H1 (cell line): ENCODE data around the gene PA2G4. TPM values are rescaled to one million over a fixed set of nuclear protein-coding genes. Genes with fewer than 3 reads are reported as not detected.
A peak's percentile ranks its signal among the peaks of the same experiment; 100 is the strongest.

Source experiments
- BACH1 ChIP-seq: IDR thresholded peaks from 2 replicates; pipeline ENCODE4 v1.6.1; 2012; ENCODE audit warnings: low read length, improper control_type of control experiment
- BCL11A ChIP-seq, 2 experiments: IDR thresholded peaks; one replicate each; pipeline ENCODE4 v1.6.1; 2011; ENCODE audit warnings: low read depth in 2 of 2, low read length in 2 of 2, mild to moderate bottlenecking in 2 of 2
- CHD1 ChIP-seq: IDR thresholded peaks from 2 replicates; pipeline ENCODE4 v1.6.1; 2012; ENCODE audit warnings: low read depth, low read length, improper control_type of control experiment
- CHD2 ChIP-seq: IDR thresholded peaks from 2 replicates; pipeline ENCODE4 v1.6.1; 2012; ENCODE audit warnings: low read length, improper control_type of control experiment
- CREB1 ChIP-seq: IDR thresholded peaks from 2 replicates; pipeline ENCODE4 v1.6.1; 2012; ENCODE audit warnings: inconsistent platforms
- CTBP2 ChIP-seq: IDR thresholded peaks from 2 replicates; pipeline ENCODE4 v1.7.0; 2011; ENCODE audit warnings: borderline replicate concordance, mild to moderate bottlenecking, moderate library complexity, mixed read lengths, low read length; ENCODE audit not compliant: insufficient read depth, insufficient read length
- EZH2 ChIP-seq: fragments of 200-600 bp; sonication (generic); IDR thresholded peaks from 2 replicates; pipeline ENCODE4 v1.7.1; 2012; ENCODE audit warnings: low read depth, mild to moderate bottlenecking, moderate library complexity, low read length, inconsistent platforms; ENCODE audit not compliant: severe bottlenecking
- HDAC2 ChIP-seq, 2 experiments: fragments of 300-600 bp in 1 of 2; sonication (generic) in 1 of 2; IDR thresholded peaks; 2 replicates each; pipeline ENCODE4 v1.6.1; 2011 to 2012; ENCODE audit warnings: low read depth in 2 of 2, low read length in 2 of 2, mild to moderate bottlenecking in 2 of 2, moderate library complexity in 2 of 2, borderline replicate concordance in 1 of 2, inconsistent platforms in 1 of 2
- HDAC6 ChIP-seq: IDR thresholded peaks from one replicate; pipeline ENCODE4 v1.7.1; 2012; ENCODE audit warnings: low read depth, mild to moderate bottlenecking, inconsistent platforms, low read length, moderate library complexity
- KDM4A ChIP-seq: IDR thresholded peaks from one replicate; pipeline ENCODE4 v1.7.1; 2012; ENCODE audit warnings: low read depth, mild to moderate bottlenecking, moderate library complexity, low read length, inconsistent platforms; ENCODE audit not compliant: severe bottlenecking
- NRF1 ChIP-seq: IDR thresholded peaks from 2 replicates; pipeline ENCODE4 v1.6.1; 2011; ENCODE audit warnings: mild to moderate bottlenecking, low read depth, low read length, improper control_type of control experiment
- SIN3A ChIP-seq, 2 experiments: IDR thresholded peaks in 1 of 2; conservative IDR thresholded peaks in 1 of 2; 2 replicates each; pipeline ENCODE4 v1.6.1; 2011 to 2012; ENCODE audit warnings: low read length in 2 of 2, improper control_type of control experiment in 1 of 2, low read depth in 1 of 2, mild to moderate bottlenecking in 1 of 2
- SRF ChIP-seq: IDR thresholded peaks from 2 replicates; pipeline ENCODE4 v1.6.1; 2011; ENCODE audit warnings: mild to moderate bottlenecking, low read depth, low read length, moderate library complexity
- SUZ12 ChIP-seq: fragments of 200-600 bp; sonication (generic); IDR thresholded peaks from 2 replicates; pipeline ENCODE4 v1.6.1; 2012; ENCODE audit warnings: mild to moderate bottlenecking, inconsistent platforms, low read length, moderate library complexity, mixed read lengths
- TAF1 ChIP-seq: IDR thresholded peaks from 2 replicates; pipeline ENCODE4 v1.6.1; 2011; ENCODE audit warnings: mild to moderate bottlenecking, low read depth, low read length
- YY1 ChIP-seq: IDR thresholded peaks from 2 replicates; pipeline ENCODE4 v1.6.1; 2011; ENCODE audit warnings: low read depth, mild to moderate bottlenecking, low read length
- ZNF274 ChIP-seq: IDR thresholded peaks from 2 replicates; pipeline ENCODE4 v1.7.0; 2012; ENCODE audit warnings: low read length, borderline replicate concordance; ENCODE audit errors: extremely low read depth
- polyA plus RNA-seq, 7 experiments: library from polyadenylated mRNA; depleted of rRNA in 3 of 7; stranded (reverse) in 5 of 7; unstranded in 2 of 7; fragments of >200 nt in 5 of 7; fragments of 200-250 nt in 2 of 7; gene quantifications; 1 replicate in 5 of 7; 2 replicates in 1 of 7; 4 replicates in 1 of 7; pipeline versions ENCODE4 v1.2.1 to v1.2.3, GENCODE V29; 2011 to 2013; ENCODE audit warnings: missing spikeins in 2 of 7, mixed read lengths in 2 of 7
- total RNA-seq: library from RNA; stranded (reverse); fragmentation: NEBNext Ultra II Directional; extraction: Animal tissue kit (Norgen Biotek cat#: 25700); gene quantifications from 2 replicates; pipeline ENCODE4 v1.2.1, GENCODE V29; 2021
- TF ChIP-seq, protein P1 (sequence below): IDR thresholded peaks from 2 replicates; pipeline ENCODE4 v1.6.1; 2012; ENCODE audit warnings: low read length, inconsistent platforms
- TF ChIP-seq, protein P2 (sequence below), 3 experiments: IDR thresholded peaks; 1 replicate in 2 of 3; 2 replicates in 1 of 3; pipeline versions ENCODE4 v1.5.1 to v1.6.1; 2011; ENCODE audit warnings: low read length in 3 of 3, mild to moderate bottlenecking in 3 of 3, inconsistent platforms in 2 of 3, low read depth in 1 of 3, moderate library complexity in 1 of 3; ENCODE audit not compliant: insufficient read depth in 1 of 3; ENCODE audit errors: control extremely low read depth in 1 of 3

PA2G4 gene
- total and polyA plus RNA-seq, 2 of the 8 experiments (the other 6 are each of a cell fraction or from before 2014, with no cell fraction given): 159 to 242 TPM

DNA sequence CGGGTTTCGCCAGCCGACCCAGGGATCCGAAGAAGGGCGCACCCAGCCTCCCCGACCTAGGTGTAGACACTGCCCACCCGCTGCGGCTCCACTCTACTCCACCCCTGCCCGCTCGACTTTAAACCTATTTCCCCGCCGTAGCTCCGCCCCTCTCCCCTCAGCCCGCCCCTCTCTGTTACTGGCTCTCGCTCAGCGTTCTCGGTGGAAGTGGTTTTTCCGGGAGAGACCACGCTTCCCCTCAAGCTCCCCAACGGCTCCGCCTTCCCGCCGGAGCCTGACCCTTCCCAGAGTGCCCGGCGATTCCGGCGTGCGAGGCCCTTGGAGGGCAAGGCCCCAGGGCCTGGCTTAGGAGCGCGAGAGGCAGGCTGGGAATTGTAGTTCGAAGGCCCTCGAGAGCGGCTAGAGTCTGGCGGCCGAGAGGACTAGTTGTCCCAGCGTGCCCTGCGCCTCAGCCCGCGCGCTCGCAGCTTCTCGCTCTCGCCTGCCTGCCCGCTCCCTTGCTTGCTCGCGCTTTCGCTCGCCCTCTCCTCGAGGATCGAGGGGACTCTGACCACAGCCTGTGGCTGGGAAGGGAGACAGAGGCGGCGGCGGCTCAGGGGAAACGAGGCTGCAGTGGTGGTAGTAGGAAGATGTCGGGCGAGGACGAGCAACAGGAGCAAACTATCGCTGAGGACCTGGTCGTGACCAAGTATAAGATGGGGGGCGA is at the start of gene PA2G4 (continued):
- TF ChIP-seq, protein P1, sequence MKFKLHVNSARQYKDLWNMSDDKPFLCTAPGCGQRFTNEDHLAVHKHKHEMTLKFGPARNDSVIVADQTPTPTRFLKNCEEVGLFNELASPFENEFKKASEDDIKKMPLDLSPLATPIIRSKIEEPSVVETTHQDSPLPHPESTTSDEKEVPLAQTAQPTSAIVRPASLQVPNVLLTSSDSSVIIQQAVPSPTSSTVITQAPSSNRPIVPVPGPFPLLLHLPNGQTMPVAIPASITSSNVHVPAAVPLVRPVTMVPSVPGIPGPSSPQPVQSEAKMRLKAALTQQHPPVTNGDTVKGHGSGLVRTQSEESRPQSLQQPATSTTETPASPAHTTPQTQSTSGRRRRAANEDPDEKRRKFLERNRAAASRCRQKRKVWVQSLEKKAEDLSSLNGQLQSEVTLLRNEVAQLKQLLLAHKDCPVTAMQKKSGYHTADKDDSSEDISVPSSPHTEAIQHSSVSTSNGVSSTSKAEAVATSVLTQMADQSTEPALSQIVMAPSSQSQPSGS: no peak
- TF ChIP-seq CHD1 (no peak), YY1 (no peak), HDAC2 (IDR thresholded peaks at IDR 0.05; ENCODE audit: borderline replicate concordance in 1 of 2, low read depth in 2 of 2, low read length in 2 of 2) (0 out of 4 replicates have a peak, but pooled peaks of 1 of the 2 experiments have one; percentile 27), BCL11A (IDR thresholded peaks at IDR 0.05; ENCODE audit: low read depth in 2 of 2, low read length in 2 of 2) (no peak), KDM4A (peak; percentile 53), NRF1 (0 out of 2 replicates have a peak, but pooled peaks have one; percentile 13), EZH2 (no peak), CHD2 (peak; percentile 92), BACH1 (peak; percentile 50; the same call in 1 of the 2 replicates), ZNF274 (no peak), SRF (no peak), SIN3A (conservative IDR thresholded peaks at IDR 0.05 in 1 of 2, IDR thresholded peaks at IDR 0.05 in 1 of 2; ENCODE audit: low read depth in 1 of 2, low read length in 2 of 2) (peak in 1 of 2 experiments; percentile 88; a peak in 2 of 4 replicates), SUZ12 (no peak), HDAC6 (no peak), CREB1 (peak; percentile 65), TAF1 (peak; percentile 66; the same call in 1 of the 2 replicates), CTBP2 (no peak)
- TF ChIP-seq, protein P2, sequence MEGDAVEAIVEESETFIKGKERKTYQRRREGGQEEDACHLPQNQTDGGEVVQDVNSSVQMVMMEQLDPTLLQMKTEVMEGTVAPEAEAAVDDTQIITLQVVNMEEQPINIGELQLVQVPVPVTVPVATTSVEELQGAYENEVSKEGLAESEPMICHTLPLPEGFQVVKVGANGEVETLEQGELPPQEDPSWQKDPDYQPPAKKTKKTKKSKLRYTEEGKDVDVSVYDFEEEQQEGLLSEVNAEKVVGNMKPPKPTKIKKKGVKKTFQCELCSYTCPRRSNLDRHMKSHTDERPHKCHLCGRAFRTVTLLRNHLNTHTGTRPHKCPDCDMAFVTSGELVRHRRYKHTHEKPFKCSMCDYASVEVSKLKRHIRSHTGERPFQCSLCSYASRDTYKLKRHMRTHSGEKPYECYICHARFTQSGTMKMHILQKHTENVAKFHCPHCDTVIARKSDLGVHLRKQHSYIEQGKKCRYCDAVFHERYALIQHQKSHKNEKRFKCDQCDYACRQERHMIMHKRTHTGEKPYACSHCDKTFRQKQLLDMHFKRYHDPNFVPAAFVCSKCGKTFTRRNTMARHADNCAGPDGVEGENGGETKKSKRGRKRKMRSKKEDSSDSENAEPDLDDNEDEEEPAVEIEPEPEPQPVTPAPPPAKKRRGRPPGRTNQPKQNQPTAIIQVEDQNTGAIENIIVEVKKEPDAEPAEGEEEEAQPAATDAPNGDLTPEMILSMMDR (IDR thresholded peaks at IDR 0.05; ENCODE audit: control extremely low read depth in 1 of 3, insufficient read depth in 1 of 3, low read depth in 1 of 3, low read length in 3 of 3): no peak
